BE2C (cell line): ENCODE data around the gene HOXB2.

ENCODE experiments used
- DNase-seq: peaks from one replicate; pipeline ENCODE4 v3.0.0-alpha.2; 2020
- H3K27me3 ChIP-seq: fragments of 250-450 bp; sonication (Bioruptor Pico); 2 replicates; pipeline ENCODE4 v1.5.1; 2020; ENCODE audit warnings: mild to moderate bottlenecking
- H3K36me3 ChIP-seq: fragments of 250-450 bp; sonication (Bioruptor Pico); 2 replicates; pipeline ENCODE4 v1.5.1; 2020; ENCODE audit warnings: mild to moderate bottlenecking
- H3K4me1 ChIP-seq: fragments of 250-450 bp; sonication (Bioruptor Pico); 2 replicates; pipeline ENCODE4 v1.5.1; 2020
- H3K4me3 ChIP-seq: 2 replicates; pipeline ENCODE4 v1.5.1; 2011; ENCODE audit warnings: low read depth, low read length
- H3K9me3 ChIP-seq: fragments of 250-450 bp; sonication (Bioruptor Pico); 2 replicates; pipeline ENCODE4 v1.5.1; 2020
- TF ChIP-seq, protein P1 (sequence below): IDR thresholded peaks from 2 replicates; pipeline ENCODE4 v1.5.1; 2012; ENCODE audit warnings: mild to moderate bottlenecking, low read depth, low read length

The HOXB2 gene

DNA sequence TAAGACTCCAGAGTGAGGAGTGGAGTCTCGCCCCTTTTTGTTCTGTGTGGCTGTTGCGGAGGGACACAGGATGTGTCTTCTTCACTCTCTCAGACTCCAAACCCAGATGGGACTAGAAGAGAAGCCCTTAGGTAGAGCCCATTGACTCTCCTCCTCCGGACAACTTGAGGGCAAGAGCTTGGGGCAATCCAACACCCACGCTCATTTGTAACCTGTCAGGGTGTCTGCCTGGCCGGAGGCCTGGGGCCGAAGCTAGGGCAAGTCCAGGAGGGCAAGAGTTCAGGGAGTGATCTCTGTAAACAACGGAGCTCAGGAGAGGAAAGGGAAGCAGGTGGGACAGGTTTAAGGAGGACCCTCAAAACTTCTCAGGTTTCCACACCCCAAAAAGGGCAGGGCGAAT, 12.6 kb downstream of the HOXB2 start:
- TF ChIP-seq, protein P1, sequence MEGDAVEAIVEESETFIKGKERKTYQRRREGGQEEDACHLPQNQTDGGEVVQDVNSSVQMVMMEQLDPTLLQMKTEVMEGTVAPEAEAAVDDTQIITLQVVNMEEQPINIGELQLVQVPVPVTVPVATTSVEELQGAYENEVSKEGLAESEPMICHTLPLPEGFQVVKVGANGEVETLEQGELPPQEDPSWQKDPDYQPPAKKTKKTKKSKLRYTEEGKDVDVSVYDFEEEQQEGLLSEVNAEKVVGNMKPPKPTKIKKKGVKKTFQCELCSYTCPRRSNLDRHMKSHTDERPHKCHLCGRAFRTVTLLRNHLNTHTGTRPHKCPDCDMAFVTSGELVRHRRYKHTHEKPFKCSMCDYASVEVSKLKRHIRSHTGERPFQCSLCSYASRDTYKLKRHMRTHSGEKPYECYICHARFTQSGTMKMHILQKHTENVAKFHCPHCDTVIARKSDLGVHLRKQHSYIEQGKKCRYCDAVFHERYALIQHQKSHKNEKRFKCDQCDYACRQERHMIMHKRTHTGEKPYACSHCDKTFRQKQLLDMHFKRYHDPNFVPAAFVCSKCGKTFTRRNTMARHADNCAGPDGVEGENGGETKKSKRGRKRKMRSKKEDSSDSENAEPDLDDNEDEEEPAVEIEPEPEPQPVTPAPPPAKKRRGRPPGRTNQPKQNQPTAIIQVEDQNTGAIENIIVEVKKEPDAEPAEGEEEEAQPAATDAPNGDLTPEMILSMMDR: no peak
- H3K27me3 ChIP-seq: peaks cover 85% of the 10 kb centered on the region

DNA sequence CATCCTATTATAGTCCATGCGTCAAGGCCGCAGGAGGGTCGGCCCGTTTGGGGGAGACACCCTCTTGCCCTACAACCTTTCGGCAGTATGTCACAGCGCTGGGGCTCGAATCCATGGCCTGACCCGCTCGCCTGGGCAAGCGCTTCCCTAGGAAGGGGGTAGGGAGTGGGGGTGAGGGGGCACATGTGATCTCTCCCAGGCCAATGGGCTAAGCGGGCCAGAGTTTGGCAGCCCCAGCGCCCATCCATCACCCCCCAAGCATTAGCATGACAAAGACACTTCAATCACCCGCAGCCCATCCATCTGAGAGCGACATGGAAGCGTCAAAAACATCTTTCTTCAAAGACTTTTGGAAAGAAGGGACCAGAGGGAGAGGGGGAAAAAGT, 14.0 kb downstream of the HOXB2 start, which contains the start of gene HOXB1:
HOXB1 (minus strand) TSS at position 125 of the 386 bp plus-strand sequence; CDS start at position 18, 107 bp downstream.
- H3K27me3 ChIP-seq: peaks cover 86% of the 10 kb centered on the region
- TF ChIP-seq, protein P1: no peak
- H3K4me3 ChIP-seq: no peak within 1 kb of the TSS
- H3K36me3 ChIP-seq: no peaks in the 10 kb centered on the region
- H3K9me3 ChIP-seq: no peaks in the 10 kb centered on the region
- no peaks in the 10 kb centered on the region for H3K4me1 ChIP-seq
- DNase-seq: no peak

More for the DNA sequence above, 12.6 kb downstream of the HOXB2 start:
- DNase-seq: no peak
- no peak overlapping the region for H3K4me3 ChIP-seq
- no peaks in the 10 kb centered on the region for H3K4me1 ChIP-seq
- no peaks in the 10 kb centered on the region for H3K36me3 ChIP-seq
- H3K9me3 ChIP-seq: no peaks in the 10 kb centered on the region

DNA sequence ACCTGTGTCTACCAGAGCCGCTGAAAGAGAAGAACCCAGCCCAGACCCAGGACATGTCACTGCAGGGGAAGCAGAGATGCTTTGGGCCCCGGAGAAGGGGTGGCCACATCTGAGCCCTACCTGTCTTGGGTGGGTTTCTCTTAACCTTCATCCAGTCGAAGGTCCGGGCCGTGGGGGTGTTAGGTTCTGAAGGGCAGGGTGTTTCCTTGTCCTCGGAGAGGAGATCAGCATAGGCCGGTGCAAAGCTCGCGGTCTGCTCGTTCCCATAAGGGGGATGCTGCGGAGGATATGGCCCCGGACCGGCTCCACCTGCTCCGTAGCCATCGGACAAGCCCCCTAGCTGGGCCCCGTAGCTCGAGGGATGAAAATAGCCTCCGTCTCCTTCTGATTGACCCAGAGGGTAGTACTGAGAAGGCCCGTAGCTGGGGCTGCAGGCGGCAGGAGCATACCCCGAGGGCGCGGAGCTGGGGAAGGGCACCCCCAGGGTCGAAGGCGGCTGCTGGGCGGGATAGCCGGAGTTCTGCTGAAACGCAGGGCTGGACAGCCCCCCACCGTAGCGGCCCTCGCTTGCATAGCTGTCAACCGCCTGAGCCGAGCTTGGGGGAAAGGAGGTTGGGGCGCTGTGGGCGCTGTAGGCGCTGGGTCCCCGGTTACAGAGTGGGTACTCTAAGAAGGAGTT, 14.6 kb downstream of the HOXB2 start:
- Histone ChIP-seq H3K4me1 (no peaks in the 10 kb centered on the region), H3K27me3 (peaks cover 86% of the 10 kb centered on the region)

DNA sequence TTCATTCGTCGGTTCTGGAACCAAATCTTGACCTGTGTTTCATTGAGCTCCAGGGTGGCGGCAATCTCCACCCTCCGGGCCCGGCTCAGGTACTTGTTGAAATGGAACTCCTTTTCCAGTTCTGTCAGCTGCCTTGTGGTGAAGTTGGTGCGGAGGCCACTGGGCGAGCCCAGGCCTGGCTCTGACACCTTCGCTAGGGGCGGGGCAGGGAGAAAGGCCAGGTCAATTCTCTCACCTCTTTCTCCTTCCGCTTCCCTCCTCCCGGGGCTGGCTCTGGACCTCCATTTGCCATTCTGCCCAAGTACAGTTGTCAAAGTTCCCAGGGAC, 15.3 kb downstream of the HOXB2 start:
- H3K4me1 ChIP-seq: no peaks in the 10 kb centered on the region
- no peak for DNase-seq
- peaks cover 89% of the 10 kb centered on the region for H3K27me3 ChIP-seq
- no peaks in the 10 kb centered on the region for H3K36me3 ChIP-seq
- TF ChIP-seq, protein P1: no peak
- no peaks in the 10 kb centered on the region for H3K9me3 ChIP-seq
- H3K4me3 ChIP-seq: no peak overlapping the region

More for the DNA sequence above, 14.6 kb downstream of the HOXB2 start:
- DNase-seq: no peak
- Histone ChIP-seq H3K36me3 (no peaks in the 10 kb centered on the region), H3K4me3 (no peak overlapping the region), H3K9me3 (no peaks in the 10 kb centered on the region)
- TF ChIP-seq, protein P1: no peak

DNA sequence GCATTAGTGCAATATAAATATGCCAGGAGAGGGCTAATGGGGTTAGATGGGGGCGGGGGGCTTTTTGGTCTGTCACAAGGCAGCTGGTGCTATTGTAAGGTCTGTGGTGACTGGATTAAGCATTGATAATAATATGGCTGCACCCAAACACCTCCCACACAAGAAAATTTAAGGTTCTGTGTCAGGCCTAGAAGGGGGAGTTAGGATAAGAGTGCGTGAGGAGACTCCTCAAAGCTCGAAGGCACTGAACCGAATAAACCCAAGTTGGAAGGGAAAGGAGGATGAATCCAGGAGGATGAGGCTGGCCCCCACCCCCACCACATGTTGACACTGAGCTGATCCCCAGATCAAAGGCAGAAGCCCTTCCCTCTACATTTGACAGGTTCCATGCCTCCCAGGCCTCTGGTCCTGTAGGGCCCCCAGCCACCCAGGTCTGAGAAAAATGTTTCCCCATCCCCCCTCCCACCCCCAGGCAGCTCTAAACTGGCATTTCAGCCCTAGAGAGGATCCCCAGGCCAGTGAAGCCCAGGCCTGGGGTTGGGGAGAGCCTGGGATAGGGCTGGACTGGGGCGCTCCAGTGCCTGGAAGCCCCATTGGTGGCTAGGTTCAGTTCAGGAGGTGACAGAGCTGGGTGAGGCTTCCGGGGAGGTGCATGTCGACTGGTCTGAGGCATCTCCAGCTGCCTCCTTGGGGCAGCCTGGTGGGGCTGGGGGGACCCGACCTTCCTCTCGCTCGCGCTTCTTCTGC, 15.8 kb downstream of the HOXB2 start:
- TF ChIP-seq, protein P1: no peak
- Histone ChIP-seq H3K4me1 (no peaks in the 10 kb centered on the region), H3K27me3 (peaks cover 89% of the 10 kb centered on the region), H3K9me3 (no peaks in the 10 kb centered on the region), H3K36me3 (no peaks in the 10 kb centered on the region), H3K4me3 (no peak overlapping the region)
- DNase-seq: no peak

DNA sequence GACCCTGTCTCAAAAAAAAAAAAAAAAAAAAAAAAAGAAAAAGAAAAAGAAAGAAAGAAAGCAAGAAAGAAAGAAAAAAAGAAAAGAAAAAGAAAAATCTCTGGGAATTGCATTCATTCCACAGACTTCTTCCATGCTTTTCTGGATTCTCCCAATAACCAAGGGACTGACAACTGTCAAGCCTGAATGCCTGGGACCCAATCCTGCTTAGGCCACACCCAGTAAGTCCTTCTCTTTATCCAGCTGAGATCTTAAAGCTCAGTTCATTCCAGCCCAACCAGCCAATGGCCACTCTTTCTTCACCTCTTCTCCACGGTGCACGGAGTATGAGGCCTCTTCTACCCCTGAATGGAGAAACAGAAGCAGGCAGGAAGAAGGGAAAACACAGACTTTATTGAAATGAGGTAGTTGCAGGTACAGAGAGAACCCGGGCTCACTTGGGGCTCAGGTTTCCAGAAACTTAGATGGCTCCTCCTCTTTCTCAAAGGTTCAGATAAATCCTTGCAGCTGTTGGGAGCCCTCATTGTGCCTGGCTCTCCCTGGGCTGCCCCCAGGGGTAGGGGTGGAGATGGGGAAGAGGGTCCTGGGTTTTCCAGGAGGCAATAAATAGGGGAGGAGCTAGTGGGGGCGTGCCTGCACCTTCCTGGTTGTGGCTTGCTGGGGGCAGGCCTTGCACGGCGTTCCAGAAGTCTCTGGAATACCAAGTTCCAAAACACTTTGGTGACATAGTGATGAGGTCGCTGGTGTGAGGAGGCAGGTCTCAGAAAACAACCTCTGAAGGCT, 16.6 kb downstream of the HOXB2 start:
- no peak for DNase-seq
- peaks cover 93% of the 10 kb centered on the region for H3K27me3 ChIP-seq
- no peaks in the 10 kb centered on the region for H3K9me3 ChIP-seq
- no peak overlapping the region for H3K4me3 ChIP-seq
- TF ChIP-seq, protein P1: no peak
- no peaks in the 10 kb centered on the region for H3K36me3 ChIP-seq
- no peaks in the 10 kb centered on the region for H3K4me1 ChIP-seq
